HG02938 (cell line): Measurements from ENCODE around the gene TLR8.
"Not testable (repeated sequence)": the region's sequence is repeated elsewhere in the genome, so short reads cannot be mapped to it uniquely, and the experiment has no call there.

Experiments used
- ATAC-seq: cut with Tn5 transposase; IDR thresholded peaks from one replicate; pipeline ENCODE4 v1.9.1; 2021; ENCODE audit warnings: mild to moderate bottlenecking, moderate library complexity; ENCODE audit not compliant: unreplicated experiment

TLR8 gene

DNA sequence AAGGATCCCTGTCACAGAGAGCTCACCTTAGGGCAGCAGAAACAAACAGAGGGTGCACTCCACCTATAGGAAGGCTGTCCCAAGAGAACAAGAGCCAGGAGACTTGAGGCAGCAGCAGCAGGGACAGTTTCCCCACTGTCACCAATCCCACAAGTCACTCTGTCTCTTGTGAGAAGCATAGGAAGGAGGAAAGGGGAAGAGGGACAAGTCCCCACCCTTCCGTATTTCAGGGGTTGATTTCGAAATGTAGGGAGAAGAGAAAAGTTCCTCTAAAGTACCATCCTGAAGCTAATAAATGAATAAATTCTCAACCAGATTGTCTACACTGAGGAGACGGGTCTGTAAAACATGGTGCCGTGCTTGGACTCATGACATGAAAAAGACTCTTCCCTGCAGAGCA, 9.5 kb upstream of the TLR8 start:
- no peak for ATAC-seq

DNA sequence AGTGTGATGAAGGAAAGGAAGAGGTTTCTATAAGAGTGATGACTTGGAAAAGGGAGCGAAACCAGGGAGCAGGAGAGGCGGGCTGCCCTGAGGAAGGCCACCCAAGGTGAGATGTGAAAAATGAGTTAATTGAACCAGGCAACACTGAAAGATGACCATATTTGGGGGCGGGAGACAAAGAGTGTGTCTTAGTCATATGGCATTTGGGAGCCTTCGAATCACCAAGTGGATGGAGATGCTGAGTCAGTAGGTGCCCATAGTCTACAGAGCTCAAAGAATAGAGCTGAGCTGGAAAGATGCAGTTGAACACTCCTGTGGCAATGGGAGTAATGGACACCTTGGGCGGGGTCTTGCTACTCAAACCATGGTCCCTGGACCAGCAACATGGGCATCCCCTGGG, 8.3 kb upstream of the TLR8 start:
- no peak for ATAC-seq

DNA sequence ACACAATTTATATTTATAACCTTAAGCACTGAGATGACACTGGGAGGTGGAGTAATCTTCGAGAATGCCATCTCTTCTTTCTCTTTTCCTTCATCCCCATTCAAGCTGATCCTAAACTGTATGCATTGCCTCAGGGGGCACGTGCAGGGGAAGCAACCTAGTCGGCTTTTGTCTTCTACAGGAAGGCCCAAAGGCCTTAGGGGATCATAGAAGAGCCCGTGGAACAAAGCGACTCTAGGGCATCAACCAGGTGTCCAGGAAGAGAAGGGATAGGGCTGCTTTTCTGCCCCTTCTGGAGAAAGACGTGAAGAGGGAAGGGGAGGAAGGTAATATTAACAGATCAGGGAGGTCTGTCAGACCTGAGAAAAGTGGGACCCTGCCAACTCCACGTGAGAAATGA, 6.9 kb upstream of the TLR8 start:
- ATAC-seq, result no peak

DNA sequence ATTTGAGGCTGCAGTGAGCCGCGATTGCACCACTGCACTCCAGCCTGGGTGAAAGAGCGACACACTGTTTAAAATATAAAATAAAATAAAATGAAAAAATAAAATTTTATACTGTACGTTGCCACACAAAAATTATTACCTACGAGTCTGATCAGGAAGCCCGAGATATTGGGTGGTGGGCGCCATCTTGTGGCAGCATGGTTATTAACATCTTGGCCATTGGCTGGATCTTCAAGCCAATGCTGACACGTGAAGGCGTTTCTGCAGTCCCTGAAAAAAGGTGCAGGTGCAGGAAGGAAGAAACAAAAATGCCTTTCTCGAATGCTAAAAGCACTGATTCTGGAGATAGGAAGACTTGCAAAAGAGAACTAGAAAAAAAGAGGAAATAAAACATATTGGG, 4.9 kb upstream of the TLR8 start:
- ATAC-seq, result no peak

DNA sequence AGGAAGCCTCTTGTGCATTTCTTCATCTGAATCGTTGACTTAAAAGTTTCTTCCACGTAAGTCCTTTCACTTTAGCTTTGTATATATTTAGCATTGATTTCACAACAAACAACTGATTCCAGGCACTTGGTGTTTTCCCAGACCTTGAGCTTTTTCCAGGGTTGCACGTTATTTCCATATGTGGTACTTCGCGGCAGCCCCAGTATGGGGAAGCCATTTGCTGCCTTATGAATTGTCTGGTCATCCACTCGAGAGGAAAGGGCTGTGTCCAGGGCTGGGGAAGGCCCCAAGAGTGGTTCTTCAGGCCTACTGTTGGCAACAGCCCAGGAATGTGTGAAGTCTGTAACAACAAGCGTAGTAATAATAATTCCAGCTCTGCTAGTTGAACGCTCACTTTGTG, 2.8 kb upstream of the TLR8 start:
- no peak for ATAC-seq

DNA sequence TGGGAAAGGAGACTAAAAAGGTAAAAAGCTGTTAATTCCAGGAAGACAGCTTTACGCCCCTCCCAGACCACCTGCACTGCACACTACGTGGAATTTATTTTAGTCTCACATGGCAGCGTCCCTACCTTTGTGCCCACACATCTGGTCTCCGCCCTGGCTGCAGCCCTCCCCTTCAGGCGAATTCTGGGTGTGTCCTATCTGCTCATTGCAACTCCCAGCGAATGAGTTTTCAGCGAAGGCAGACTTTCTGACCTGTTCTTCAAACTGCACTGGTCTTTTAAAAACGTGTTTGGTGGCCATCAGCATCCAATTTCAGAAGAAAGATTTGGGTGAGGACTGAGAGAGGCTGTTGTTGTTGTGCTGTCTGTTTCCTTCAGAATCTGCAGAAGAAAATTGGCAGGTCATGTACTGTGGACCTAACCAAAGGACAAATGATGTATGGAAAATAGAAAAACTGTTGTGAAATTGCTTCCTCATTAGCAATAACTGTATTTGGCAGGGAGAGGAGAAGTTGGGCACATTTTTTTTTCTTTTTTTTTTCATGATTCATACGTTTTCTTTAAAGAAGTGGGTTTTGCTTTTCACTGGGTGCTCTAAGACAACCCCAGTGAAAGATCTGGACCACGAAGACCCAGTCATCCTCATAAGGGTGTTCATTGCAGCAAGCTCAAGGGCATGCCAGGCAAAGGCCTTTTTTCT, 4.2 kb downstream of the TLR8 start:
- ATAC-seq, result no peak

DNA sequence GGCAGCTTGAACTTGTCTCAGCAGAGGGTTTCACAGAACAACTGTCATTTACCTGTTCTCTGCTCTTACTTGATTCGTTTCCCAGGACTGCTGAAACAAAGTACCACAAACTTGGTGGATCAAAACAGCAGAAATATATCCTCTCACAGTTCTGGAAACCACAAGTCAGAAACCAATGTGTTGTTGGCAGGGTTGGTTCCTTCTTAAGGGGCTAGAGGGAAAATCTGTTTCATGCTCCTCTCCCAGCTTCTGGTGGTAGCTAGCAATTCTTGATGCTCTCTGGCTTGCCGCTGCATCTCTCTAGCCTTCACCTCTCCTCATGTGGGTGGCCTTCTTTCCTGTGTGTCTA, 4.7 kb downstream of the TLR8 start:
- ATAC-seq, result no peak

DNA sequence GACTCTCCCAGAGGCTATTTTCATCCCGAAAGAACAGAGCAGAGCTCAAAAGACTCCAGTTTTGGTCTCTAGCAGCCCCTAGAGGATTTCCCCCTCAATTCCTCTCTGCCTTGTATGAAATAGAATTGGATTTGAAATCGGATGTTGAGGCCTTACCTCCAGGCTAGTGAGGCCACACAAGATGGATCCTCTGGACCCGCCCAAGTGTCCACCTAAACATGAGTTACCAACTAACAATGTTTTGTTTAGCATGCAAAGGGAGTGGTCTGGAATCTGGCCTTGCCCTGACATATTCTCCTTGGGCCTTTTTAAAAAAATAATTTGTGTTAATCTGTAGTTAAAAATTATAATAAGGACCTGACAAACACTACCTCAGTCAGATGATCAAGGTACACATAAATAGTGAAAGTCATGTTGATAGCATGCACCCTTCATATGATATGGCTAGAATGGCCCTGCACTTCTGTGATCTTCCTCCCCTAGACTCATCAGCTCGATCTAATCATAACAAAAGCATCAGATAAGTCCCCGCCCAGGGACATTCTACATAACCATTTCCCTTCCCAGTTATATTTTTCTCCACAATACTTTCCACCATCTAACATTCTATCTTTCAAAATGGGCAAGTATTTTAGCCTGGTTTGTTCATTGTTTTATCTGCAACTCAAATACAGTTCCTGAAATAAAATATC, 6.5 kb downstream of the TLR8 start:
- ATAC-seq, result no peak

DNA sequence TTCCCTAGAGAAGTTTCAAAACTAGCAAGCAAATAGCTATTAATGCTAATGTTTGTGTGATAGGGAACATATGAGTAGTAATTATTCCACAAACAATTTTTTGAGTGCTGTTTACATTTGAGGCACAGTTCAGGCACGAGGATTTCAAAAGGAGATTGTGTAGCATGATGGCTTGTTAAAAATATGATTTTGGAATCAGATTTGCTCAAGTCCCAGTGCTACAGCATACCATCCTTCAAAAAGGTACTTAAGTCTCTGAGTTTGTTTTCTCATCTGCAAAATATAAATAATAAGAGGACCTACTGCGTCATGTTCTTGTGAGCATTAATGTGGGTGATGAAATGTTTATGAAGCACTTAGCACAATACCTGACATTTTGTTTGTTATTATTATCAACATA, 11.3 kb downstream of the TLR8 start:
- ATAC-seq, result no peak

DNA sequence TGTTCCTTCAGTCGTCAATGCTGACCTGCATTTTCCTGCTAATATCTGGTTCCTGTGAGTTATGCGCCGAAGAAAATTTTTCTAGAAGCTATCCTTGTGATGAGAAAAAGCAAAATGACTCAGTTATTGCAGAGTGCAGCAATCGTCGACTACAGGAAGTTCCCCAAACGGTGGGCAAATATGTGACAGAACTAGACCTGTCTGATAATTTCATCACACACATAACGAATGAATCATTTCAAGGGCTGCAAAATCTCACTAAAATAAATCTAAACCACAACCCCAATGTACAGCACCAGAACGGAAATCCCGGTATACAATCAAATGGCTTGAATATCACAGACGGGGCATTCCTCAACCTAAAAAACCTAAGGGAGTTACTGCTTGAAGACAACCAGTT, 12.6 kb downstream of the TLR8 start:
- no peak for ATAC-seq

DNA sequence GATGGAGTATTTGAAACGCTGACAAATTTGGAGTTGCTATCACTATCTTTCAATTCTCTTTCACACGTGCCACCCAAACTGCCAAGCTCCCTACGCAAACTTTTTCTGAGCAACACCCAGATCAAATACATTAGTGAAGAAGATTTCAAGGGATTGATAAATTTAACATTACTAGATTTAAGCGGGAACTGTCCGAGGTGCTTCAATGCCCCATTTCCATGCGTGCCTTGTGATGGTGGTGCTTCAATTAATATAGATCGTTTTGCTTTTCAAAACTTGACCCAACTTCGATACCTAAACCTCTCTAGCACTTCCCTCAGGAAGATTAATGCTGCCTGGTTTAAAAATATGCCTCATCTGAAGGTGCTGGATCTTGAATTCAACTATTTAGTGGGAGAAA, 13.2 kb downstream of the TLR8 start:
- no peak for ATAC-seq

DNA sequence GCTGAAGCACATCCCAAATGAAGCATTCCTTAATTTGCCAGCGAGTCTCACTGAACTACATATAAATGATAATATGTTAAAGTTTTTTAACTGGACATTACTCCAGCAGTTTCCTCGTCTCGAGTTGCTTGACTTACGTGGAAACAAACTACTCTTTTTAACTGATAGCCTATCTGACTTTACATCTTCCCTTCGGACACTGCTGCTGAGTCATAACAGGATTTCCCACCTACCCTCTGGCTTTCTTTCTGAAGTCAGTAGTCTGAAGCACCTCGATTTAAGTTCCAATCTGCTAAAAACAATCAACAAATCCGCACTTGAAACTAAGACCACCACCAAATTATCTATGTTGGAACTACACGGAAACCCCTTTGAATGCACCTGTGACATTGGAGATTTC, 14.6 kb downstream of the TLR8 start:
- ATAC-seq, result no peak

DNA sequence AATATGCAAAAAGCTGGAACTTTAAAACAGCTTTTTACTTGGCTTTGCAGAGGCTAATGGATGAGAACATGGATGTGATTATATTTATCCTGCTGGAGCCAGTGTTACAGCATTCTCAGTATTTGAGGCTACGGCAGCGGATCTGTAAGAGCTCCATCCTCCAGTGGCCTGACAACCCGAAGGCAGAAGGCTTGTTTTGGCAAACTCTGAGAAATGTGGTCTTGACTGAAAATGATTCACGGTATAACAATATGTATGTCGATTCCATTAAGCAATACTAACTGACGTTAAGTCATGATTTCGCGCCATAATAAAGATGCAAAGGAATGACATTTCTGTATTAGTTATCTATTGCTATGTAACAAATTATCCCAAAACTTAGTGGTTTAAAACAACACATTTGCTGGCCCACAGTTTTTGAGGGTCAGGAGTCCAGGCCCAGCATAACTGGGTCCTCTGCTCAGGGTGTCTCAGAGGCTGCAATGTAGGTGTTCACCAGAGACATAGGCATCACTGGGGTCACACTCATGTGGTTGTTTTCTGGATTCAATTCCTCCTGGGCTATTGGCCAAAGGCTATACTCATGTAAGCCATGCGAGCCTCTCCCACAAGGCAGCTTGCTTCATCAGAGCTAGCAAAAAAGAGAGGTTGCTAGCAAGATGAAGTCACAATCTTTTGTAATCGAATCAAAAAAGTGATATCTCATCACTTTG, 15.6 kb downstream of the TLR8 start:
- no peak for ATAC-seq

DNA sequence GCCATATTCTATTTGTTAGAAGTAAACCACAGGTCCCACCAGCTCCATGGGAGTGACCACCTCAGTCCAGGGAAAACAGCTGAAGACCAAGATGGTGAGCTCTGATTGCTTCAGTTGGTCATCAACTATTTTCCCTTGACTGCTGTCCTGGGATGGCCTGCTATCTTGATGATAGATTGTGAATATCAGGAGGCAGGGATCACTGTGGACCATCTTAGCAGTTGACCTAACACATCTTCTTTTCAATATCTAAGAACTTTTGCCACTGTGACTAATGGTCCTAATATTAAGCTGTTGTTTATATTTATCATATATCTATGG, 16.1 kb downstream of the TLR8 start:
- ATAC-seq, result no peak

DNA sequence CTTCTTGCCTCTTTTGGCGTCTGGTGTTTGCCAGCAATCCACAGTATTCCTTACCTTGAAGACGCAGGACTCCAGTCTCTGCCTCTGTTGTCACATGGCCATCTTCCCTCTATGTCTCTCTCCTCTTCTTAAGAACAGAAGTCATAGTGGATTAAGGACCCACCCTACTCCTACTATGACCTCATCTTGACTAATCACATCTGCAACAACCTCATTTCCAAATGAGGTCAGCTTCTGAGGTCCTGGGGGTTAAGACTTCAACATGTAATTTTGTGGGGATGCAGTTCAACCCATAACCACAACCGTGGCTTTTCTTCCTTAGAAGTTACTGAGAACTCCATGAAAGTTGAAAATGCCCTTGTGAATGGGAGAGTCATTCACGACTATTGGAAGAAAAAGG, 23.3 kb downstream of the TLR8 start:
- ATAC-seq, result no peak

DNA sequence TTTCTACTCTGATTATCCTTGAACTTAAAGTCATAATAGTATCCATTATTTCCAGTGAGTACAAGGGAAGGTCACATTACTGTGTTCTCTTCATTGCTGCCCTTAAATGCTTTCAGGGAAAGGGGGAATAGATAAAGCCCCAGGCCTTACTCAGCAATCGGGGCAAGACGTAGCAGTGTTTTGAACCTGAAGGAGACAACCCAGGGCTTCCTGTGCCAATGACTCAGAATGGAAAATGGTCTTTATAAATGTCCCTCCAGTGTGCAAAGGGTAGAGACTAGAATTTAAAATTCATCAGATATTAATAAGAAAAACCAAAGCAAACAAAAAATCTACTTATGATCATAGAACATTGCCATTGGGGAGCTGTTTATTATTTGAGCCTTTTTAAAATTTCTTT, 23.7 kb downstream of the TLR8 start:
- no peak for ATAC-seq

DNA sequence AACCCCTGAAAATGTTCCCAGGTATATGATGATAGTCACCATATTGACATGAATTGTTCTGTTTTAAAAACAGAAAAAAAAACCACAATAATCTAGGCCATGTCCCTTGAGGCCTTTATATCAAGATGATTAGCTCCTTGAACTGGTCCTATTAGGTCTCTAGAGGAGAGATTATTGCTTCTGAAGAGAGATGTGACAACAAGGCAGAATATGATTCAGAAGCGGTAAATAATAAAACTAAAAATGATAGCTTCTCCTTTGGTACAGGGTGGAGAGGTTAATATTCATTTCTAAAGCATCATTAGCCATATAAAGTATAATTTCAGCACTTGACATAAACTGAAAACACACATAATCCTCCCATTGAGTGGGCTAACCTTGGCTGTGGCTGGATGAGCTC, 25.8 kb downstream of the TLR8 start:
- ATAC-seq, result no peak

DNA sequence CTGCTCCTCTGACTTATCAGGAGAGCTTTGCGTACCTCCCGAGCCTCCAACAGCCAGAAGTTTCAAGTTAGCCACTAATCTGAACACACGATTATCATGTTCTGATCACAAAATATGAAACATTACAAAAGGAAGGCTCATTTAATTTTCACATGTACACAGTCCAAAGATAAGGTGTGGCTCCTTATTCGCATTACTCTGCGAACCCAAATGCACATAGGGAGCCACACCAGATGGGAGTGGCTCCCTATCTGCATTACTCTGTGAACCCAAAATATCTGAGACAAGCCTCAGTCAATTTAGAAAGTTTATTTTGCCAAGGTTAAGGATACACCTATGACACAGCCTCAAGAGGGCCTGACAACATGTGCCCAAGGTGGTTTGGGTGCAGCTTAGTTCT, 28.4 kb downstream of the TLR8 start:
- no peak for ATAC-seq

DNA sequence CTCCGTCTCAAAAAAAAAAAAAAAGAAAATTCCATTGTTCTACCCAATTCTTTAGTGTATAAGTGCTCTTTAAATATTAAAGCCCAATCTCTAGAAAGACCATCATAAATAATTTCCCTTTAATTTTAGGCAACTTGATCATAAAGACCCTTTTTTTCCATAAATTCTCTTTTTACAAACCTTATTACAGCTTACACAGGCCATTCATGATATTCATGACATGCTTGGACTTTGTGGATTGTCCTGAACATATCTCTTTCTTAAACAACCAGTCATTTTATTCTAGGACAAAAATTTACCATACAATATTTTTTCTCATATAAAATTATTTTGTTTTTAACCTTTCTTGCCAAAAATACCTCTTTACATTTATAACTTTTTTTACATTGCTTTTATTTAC, 30.5 kb downstream of the TLR8 start:
- no peak for ATAC-seq

DNA sequence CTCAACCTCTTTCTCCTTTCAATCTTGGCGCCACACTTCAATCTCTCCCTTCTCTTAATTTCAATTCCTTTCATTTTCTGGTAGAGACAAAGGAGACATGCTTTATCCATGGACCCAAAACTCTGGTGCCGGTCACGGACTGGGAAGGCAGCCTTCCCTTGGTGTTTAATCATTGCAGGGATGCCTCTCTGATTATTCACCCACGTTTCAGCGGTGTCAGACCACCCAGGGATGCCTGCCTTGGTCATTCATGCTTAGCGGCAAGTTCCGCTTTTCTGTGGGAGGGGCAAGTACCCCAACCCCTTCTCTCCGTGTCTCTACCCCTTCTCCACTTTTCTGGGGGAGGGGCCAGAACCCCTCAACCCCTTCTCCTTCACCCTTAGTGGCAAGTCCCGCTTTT, 34.1 kb downstream of the TLR8 start:
- ATAC-seq, result not testable (repeated sequence)

DNA sequence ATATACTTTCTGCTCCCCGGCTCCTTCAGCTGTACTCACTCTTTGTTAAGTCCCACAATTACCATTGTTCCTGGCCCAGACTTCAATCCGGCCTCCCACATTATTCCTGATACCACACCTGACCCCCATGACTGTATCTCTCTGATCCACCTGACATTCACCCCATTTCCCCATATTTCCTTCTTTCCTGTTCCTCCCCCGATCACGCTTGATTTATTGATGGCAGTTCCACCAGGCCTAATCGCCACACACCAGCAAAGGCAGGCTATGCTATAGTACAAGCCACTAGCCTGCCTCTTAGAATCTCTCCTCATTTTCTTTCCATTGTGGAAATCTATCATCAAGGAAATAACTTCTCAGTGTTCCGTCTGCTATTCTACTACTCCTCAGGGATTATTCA, 37.2 kb downstream of the TLR8 start:
- ATAC-seq, result not testable (repeated sequence)

DNA sequence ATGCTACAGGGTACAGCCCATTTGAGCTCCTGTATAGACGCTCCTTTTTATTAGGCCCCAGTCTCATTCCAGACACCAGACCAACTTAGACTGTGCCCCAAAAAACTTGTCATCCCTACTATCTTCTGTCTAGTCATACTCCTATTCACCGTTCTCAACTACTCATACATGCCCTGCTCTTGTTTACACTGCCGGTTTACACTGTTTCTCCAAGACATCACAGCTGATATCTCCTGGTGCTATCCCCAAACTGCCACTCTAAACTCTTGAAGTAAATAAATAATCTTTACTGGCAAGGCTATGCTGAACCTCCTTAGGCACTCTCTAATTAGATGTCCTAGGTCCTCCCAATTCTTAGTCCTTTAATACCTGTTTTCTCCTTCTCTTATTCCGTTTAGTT, 38.0 kb downstream of the TLR8 start:
- ATAC-seq, result not testable (repeated sequence)

DNA sequence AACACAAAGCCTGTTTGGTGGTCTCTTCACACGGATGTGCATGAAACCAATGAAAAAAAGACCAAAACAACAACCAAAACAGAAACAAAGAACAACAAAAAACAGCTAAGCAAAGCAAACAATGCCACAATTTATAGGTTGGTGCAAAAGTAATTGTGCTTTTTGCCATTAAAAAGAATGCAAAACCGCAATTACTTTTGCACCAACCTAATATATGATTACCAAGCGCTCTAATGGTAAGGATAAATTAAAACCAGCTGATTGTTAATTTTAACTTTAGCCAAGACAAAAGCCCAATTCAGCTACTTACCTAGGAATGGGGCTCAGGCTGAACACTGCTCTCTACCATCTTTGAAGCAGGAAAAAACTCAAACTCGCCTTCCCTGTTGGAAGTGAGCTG, 39.1 kb downstream of the TLR8 start:
- ATAC-seq, result no peak
